Activated T-cell treated with anti-CD3 and anti-CD28 coated beads, Interleukin-2, amount 50 U/mL, for 4 hours (primary cell): ENCODE results near the gene UBAP2L. TPM values are rescaled to one million over a fixed set of nuclear protein-coding genes. Genes with fewer than 3 reads are reported as not detected.
A peak's percentile ranks its signal among the peaks of the same experiment; 100 is the strongest.
"Not testable (repeated sequence)": the region's sequence is repeated elsewhere in the genome, so short reads cannot be mapped to it uniquely, and the experiment has no call there.

ENCODE experiments used
- ATAC-seq, 2 donors: fragments of 200-7000 bp; cut with Tn5 transposase; one replicate each; pipeline ENCODE4 v1.10.0; 2021
- DNase-seq: peaks from one replicate; pipeline ENCODE4 v3.0.0-alpha.2; 2020
- H3K27me3 Mint-ChIP-seq: one replicate; pipeline ENCODE4 v1.8.0; 2021; ENCODE audit warnings: low read depth, mixed read lengths
- H3K36me3 Mint-ChIP-seq: one replicate; pipeline ENCODE4 v1.8.0; 2022; ENCODE audit warnings: mixed read lengths; ENCODE audit not compliant: insufficient read depth
- H3K4me1 Mint-ChIP-seq: one replicate; pipeline ENCODE4 v1.8.0; 2021; ENCODE audit warnings: low read depth, mixed read lengths
- H3K4me3 Mint-ChIP-seq: one replicate; pipeline ENCODE4 v1.8.0; 2021; ENCODE audit warnings: mild to moderate bottlenecking, moderate library complexity, mixed read lengths
- H3K9me3 Mint-ChIP-seq: one replicate; pipeline ENCODE4 v1.8.0; 2021; ENCODE audit warnings: mixed read lengths
- total RNA-seq, 3 donors: library from RNA; stranded (reverse); gene quantifications; one replicate each; pipeline ENCODE4 v1.2.1, GENCODE V29; 2021

UBAP2L gene
- total RNA-seq, 3 donors from 2014 or later = 299 to 328 (median 318) TPM

DNA sequence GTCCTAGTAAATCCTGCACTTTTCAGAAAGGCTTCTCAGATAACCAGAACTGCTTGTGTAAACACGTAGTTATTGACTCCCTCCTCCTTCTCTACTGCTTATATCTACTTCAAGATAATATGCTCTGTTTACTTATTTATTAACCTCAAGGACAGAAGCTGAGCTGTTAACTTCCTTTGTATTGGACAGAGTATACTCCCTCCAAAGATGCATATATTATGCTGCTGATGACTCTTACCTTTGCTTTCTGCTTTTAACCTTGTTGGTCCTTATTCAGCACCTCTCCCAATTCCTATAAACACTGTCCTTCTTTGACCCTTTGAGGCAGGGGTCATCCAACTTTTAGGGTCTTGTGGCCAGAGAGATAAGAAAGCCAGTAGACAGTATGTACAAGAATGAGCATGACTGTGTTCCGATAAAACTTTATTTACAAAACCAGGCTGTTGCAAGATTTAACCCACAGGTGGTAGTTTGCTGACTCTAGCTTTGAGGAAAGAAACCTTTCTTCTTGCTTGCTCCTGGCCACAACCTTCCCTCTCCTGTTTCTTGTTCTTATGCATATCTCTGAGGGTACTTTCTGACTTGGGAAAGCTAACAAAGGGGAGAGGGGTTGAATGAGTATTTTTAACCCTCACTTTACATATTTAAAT, 33.8 kb upstream of the UBAP2L start:
- no peak for ATAC-seq
- no peak overlapping the region for H3K4me3 Mint-ChIP-seq

DNA sequence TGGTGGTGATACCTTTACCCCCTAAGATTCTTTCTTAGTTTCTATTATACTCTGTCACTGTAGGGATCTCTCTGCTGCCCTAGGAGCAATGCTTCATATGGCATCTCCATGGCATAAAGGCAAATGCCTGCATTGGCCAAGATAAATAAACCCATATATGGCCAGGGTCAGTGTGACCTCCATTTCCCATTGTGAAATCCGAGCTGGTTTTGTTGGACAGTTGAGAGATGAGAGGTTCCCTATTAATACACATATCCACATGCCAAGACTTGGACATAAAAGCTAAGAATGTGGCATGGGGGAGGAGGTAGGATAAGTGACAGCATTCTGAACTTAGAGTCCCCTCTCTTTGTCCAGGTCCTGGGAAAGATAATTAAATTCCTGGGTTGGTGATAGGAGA, 30.2 kb upstream of the UBAP2L start:
- no peaks in the 10 kb centered on the region for H3K36me3 Mint-ChIP-seq
- H3K9me3 Mint-ChIP-seq = no peaks in the 10 kb centered on the region
- no peak overlapping the region for H3K4me3 Mint-ChIP-seq
- no peak for DNase-seq
- peaks cover 20% of the 10 kb centered on the region for H3K27me3 Mint-ChIP-seq
- ATAC-seq = no peak
- H3K4me1 Mint-ChIP-seq = no peaks in the 10 kb centered on the region

More for the DNA sequence above, 33.8 kb upstream of the UBAP2L start:
- H3K4me1 Mint-ChIP-seq = peaks cover 9% of the 10 kb centered on the region
- peaks cover 3% of the 10 kb centered on the region for H3K36me3 Mint-ChIP-seq
- DNase-seq = no peak
- no peaks in the 10 kb centered on the region for H3K9me3 Mint-ChIP-seq
- peaks cover 9% of the 10 kb centered on the region for H3K27me3 Mint-ChIP-seq

DNA sequence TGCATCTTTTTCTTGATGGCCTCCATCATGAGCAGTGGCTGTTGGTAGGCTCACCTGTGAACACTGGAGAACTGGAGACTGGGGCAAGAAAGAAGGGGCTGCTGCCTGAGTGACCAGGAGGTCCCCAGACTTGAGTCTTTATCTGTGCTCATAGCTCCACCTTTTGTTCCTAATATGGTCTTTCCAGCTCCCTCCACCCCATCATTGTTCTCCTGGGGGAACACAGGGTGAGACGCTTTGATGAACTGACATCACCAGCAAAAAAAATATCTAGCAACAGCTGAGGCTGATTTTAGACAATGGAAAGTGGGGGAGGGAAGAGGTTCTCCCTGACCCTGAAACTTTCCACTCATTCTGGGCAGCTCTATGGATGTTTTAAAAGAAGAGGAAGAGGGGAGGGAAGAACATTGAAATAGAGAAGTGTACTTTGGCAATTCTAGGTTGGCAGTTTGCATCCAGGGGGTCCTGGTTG, 28.7 kb upstream of the UBAP2L start, which contains the start of gene TPM3:
TPM3 (minus strand) TSS at position 111 of the 472 bp plus-strand sequence; CDS start at position 29, 82 bp downstream.
- ATAC-seq = no peak
- Mint-ChIP-seq H3K4me3 (no peak within 1 kb of the TSS), H3K4me1 (no peaks in the 10 kb centered on the region), H3K36me3 (no peaks in the 10 kb centered on the region), H3K9me3 (no peaks in the 10 kb centered on the region), H3K27me3 (peaks cover 20% of the 10 kb centered on the region)
- DNase-seq = no peak

DNA sequence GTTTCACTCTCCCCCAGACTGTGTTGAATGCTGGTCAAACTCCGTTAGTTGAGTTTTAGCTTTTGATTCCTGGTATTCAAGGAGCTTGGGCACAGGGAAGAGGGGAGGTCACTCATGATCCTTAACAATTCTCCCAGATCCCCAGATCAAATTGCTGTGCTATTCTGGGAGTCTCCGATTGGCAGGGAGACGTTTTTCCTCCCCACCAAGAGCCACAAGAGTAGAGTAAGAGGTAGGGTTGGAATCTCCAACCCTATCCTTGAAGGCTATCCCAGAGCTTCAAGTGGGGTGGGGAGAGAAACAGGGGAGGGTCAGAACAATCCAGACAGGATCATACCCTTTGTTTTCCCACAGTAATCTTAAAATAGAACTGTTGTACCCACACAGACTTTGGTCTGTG, 28.3 kb upstream of the UBAP2L start:
- Mint-ChIP-seq H3K27me3 (peaks cover 20% of the 10 kb centered on the region), H3K36me3 (no peaks in the 10 kb centered on the region), H3K4me3 (no peak overlapping the region), H3K9me3 (no peaks in the 10 kb centered on the region), H3K4me1 (no peaks in the 10 kb centered on the region)
- DNase-seq (no peak), ATAC-seq (no peak)

DNA sequence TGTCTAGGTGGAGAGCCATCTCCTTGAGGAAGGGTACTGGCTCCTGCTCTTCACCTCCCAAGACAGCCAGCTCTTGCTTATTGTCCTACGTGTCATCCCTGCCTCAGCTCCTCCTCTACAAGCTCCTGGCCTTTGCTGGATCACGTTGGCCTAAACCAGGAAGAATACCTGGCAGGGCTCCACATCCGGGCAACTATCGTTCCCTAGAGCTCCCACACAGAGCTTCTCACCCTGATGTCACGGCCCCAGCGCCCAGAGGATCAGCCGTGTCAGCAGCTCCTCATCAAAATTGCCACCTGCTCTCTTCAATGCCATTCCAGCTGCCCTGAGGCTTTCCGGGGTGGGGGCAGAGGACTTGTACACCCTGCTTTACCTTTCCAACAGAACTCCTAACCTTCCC, 26.9 kb upstream of the UBAP2L start:
- H3K9me3 Mint-ChIP-seq = no peaks in the 10 kb centered on the region
- no peak for DNase-seq
- H3K27me3 Mint-ChIP-seq = peaks cover 16% of the 10 kb centered on the region
- no peak for ATAC-seq
- no peaks in the 10 kb centered on the region for H3K36me3 Mint-ChIP-seq
- H3K4me1 Mint-ChIP-seq = no peaks in the 10 kb centered on the region
- H3K4me3 Mint-ChIP-seq = no peak overlapping the region

DNA sequence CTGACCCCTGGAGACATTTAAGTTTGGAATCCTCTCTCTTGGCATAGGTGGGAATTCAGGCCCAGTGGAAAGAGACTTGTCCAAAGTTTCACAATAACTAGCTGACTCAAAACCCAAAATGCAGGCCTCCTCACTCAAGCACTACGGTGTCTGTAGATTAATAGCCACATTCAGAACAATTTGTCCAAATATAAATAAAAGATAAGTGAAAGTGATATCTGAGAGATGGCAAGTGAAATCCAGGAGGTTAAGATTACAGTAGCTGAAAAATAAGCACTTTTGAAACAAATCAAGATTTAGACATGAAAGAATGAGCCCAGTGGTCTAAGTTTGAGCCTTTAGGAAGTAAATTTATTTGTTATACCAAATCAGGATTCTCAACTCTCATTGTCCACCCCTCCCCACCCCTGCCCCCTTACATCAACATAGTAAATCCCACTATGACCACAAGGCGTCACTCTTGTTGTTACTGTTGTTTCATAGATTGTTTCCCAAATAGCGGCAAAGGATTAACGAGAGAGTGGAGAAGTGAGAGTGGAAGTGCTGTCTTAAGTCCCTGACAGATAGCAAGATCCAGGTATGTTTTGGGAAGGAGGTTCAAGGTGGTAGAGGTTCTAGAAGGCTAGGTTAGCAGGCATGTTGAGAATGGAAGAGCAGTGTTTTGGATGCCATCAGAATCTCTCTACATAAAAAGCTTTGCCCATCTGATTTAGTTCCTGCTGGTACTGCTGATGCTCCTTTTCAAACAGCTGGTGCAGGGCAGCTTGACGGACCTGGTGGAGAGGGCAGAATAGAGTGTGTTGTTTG, 21.8 kb upstream of the UBAP2L start:
- ATAC-seq (peak; percentile 61 to 73), DNase-seq (peak; percentile 39)
- Mint-ChIP-seq H3K4me3 (no peak overlapping the region), H3K4me1 (no peaks in the 10 kb centered on the region), H3K9me3 (no peaks in the 10 kb centered on the region), H3K27me3 (peaks cover 3% of the 10 kb centered on the region), H3K36me3 (no peaks in the 10 kb centered on the region)

DNA sequence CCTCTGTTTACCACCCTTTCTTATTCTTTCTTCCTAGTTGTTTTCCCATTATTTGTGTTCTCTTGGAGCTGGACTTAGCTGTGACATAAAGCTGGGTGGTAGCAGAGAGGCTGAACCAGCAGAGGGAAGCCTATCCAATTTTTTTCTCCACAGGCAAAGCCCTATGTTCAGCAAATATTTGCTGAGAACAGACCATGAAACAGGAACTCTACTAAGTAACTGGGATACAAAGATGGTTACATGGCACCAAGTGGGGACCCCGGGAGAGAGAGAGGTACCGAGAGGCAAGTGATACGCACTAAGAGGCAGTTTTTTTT, 21.2 kb upstream of the UBAP2L start:
- Mint-ChIP-seq H3K4me3 (no peak overlapping the region), H3K27me3 (no peaks in the 10 kb centered on the region), H3K36me3 (no peaks in the 10 kb centered on the region), H3K9me3 (no peaks in the 10 kb centered on the region), H3K4me1 (no peaks in the 10 kb centered on the region)
- ATAC-seq (no peak), DNase-seq (no peak)

DNA sequence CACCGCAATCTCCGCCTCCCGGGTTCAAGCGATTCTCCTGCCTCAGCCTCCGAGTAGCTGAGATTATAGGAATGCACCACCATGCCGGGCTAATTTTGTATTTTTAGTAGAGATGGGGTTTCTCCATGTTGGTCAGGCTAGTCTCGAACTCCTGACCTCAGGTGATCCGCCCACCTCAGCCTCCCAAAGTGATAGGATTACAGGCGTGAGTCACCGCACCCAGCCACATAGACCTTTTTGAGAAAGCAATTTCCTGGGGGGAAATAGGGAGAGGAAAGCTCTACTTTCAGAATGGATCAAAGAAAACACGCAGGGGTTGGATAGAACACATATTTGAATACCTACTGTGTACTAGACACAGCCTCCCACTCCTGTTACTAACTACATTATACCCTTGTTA, 15.0 kb upstream of the UBAP2L start:
- Mint-ChIP-seq H3K4me1 (peaks cover 22% of the 10 kb centered on the region), H3K36me3 (peaks cover 27% of the 10 kb centered on the region)
- not testable (repeated sequence) for H3K9me3 Mint-ChIP-seq, ATAC-seq, DNase-seq, H3K4me3 Mint-ChIP-seq, H3K27me3 Mint-ChIP-seq

DNA sequence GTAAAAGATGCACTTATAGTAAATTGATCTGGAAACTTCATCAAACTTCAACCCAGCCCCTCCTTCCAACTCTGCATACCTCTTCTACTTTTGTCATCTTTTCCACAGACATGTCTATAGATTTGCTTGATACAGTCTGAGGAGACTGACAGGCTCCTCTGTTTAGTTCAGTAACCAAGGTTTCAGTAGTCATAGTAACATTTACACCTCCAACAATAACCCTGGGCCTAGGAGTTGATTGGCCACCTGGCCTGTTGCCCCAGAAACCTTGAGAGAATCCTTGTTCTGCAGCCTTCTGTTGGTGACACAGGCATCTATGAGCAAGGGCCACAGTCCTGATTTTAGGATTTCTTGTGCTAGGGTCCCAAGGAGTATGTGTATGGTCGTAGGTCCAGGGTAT, 14.6 kb upstream of the UBAP2L start, which contains the start of gene CFAP141:
CFAP141 (minus strand) TSS at position 138 of the 400 bp plus-strand sequence; CDS start at position 112, 26 bp downstream.
- Mint-ChIP-seq H3K4me3 (no peak within 1 kb of the TSS), H3K36me3 (peaks cover 27% of the 10 kb centered on the region), H3K9me3 (no peaks in the 10 kb centered on the region), H3K4me1 (peaks cover 22% of the 10 kb centered on the region), H3K27me3 (no peaks in the 10 kb centered on the region)
- no peak for DNase-seq
- peak; percentile 91 for ATAC-seq

DNA sequence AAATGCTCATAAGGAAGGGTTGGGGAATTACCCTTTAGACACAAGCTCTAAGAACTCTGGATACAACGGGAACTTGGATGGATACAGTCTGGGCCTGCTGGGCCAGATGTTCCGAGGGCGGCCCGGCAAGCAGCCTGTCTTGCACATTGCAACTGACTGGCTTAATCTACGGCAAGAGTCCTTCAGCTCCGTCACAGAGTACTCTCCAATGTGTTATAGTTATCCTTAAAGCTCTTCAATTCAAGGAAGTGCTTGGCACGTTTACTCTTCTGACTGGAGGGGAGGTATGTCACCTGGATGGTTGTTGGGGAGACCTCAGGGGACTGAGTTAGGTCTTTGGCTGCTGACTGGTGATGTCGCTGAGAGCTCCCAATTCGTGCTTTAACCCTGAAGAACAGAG, 13.5 kb upstream of the UBAP2L start:
- Mint-ChIP-seq H3K9me3 (no peaks in the 10 kb centered on the region), H3K4me1 (peaks cover 25% of the 10 kb centered on the region), H3K36me3 (peaks cover 30% of the 10 kb centered on the region), H3K27me3 (no peaks in the 10 kb centered on the region), H3K4me3 (no peak overlapping the region)
- DNase-seq (no peak), ATAC-seq (no peak)

DNA sequence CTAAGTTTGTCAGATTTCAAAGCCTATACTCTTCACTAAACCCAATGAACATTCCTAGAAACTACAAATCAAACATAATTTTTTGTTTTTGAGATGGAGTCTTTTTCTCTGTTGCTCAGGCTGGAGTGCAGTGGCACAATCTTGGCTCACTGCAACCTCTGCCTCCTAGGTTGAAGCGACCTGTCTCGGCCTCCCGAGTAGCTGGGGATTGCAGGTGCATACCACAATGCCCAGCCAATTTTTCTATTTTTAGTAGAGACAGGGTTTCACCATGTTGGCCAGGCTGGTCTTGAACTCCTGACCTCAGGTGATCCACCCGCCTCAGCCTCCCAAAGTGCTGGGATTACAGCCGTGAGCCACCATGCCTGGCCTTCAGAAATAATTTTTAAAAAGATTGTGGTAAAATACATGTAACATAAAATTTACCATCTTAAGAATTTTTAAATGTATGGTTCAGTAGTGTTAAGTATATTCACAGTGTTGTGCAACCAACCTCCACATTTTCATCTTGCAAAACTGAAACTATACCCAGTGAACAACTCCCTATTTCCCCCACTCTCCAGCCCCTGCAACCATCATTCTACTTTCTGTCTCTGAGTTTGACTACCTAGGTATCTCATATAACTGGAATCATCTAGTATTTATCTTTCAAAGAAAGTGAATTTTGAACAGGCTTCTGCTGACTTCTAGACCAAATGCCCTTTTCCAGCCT, 11.9 kb upstream of the UBAP2L start:
- peaks cover 34% of the 10 kb centered on the region for H3K36me3 Mint-ChIP-seq
- no peak overlapping the region for H3K4me3 Mint-ChIP-seq
- no peaks in the 10 kb centered on the region for H3K27me3 Mint-ChIP-seq
- H3K9me3 Mint-ChIP-seq = no peaks in the 10 kb centered on the region
- peak; percentile 20 to 22 for ATAC-seq
- H3K4me1 Mint-ChIP-seq = peaks cover 34% of the 10 kb centered on the region
- DNase-seq = no peak

DNA sequence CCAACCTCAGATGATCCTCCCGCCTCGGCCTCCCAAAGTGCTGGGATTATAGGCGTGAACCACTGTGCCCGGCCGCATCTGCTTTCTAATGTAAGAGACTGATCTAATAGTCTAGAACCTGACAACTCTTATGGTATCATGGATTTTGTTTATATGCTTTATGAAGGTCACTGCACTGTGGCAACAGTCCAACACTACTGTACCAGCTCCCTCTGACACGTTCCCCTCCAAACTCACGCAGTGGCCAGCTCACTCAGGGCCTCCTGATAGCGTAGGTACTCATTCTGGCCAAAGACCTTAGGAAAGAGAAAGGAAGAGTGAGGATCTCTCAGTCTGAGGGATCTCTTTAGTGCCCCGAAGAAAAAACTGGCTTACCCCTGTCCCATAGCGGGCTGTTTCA, 8.7 kb upstream of the UBAP2L start:
- Mint-ChIP-seq H3K27me3 (no peaks in the 10 kb centered on the region), H3K4me1 (peaks cover 29% of the 10 kb centered on the region), H3K9me3 (no peaks in the 10 kb centered on the region), H3K36me3 (peaks cover 29% of the 10 kb centered on the region), H3K4me3 (no peak overlapping the region)
- DNase-seq (no peak), ATAC-seq (no peak)

DNA sequence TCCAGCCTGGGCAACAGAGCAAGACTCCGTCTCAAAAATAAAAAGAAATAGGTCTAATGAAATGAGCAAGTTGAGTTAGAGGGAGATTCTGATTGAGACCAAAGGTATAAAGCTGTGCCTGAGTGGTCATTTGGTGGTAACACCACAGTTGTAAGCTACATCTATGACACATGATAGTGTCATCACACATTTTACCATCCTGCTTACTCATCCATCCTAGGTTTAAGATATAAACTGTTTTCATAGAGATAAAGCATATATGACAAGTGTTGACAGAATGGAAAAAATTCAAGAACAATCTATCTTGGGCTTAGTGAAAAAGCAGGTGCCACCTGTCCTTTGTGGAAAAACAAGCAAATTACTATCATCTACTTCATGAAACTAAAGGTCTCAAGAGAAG, 7.5 kb upstream of the UBAP2L start:
- Mint-ChIP-seq H3K36me3 (peaks cover 33% of the 10 kb centered on the region), H3K4me1 (peaks cover 37% of the 10 kb centered on the region)
- peak; percentile 90 to 93 for ATAC-seq

DNA sequence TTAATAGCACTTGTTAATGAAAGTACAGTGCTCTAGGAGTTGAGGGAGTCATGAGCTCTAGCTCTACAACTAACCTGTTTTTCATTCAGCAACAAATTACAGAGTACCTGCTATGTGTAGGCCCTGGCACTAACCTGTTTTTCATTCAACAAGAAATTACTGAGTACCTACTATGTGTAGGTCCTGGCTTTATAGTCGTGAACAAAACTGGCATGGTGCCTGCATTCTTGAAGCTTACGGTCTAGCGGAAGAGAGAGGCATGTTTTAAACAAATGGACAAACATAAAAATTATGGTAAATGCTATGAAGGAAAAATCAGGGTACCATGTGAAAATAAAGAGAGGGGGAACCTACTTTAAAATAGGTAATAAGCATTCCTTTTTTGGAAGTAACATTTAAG, 2.2 kb upstream of the UBAP2L start:
- peaks cover 3% of the 10 kb centered on the region for H3K9me3 Mint-ChIP-seq
- H3K4me1 Mint-ChIP-seq = peaks cover 51% of the 10 kb centered on the region
- ATAC-seq = no peak
- H3K36me3 Mint-ChIP-seq = peaks cover 40% of the 10 kb centered on the region
- peak overlapping the region; percentile 97 for H3K4me3 Mint-ChIP-seq
- DNase-seq = no peak
- no peaks in the 10 kb centered on the region for H3K27me3 Mint-ChIP-seq

More for the DNA sequence above, 7.5 kb upstream of the UBAP2L start:
- Mint-ChIP-seq H3K9me3 (no peaks in the 10 kb centered on the region), H3K4me3 (no peak overlapping the region), H3K27me3 (no peaks in the 10 kb centered on the region)
- no peak for DNase-seq
